ENCODE measurements around the gene MPO.

The MPO gene

DNA sequence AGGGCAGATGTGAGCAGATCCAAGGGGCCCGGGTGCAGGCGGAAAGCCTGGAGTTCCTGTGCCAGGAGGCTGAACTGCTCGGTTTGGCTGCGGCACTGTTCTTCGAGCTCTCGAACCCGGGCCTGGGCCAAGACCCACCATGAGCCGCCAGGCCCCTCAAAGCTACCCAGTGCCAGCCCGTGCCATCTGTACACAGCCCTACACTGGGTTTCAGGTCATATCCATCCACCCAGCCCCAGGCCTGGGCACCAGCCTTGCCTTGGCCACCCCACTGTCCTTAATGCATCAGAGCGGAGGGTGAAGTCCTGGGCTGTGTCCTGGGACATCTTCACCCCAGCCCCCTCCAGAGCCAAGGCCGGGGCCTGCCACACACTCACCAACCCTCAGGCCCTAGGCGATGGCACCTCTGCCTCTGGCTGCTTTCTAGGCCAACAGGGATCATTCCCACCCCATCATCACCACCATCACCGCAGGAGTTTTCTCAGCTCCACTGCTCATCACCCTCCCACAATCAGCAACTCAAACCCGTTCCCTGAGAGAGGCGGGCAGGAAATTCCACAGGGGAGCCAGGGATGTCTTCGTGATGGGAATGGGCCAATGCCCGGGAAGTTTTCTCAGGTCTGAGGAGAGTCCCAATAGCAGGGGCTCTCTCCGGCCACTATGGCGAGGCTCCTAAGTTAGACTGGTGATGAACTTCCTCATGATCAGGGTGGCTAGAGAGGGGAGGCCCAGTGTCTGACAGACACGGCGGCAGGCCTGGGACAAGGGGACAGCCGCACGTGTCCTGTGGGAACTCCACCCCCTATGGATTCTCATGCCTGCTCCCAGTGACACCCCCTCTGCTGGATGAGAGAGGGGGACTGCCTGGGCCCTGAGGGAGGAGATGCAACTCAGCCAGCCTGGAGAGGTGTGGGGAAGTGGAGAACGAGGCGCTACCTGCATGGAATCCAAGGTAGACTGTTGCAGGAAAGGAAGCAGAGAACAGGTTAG is 38.7 kb upstream of the MPO start:
- DNase-seq (ENCODE audit: low spot score) = no peak

DNA sequence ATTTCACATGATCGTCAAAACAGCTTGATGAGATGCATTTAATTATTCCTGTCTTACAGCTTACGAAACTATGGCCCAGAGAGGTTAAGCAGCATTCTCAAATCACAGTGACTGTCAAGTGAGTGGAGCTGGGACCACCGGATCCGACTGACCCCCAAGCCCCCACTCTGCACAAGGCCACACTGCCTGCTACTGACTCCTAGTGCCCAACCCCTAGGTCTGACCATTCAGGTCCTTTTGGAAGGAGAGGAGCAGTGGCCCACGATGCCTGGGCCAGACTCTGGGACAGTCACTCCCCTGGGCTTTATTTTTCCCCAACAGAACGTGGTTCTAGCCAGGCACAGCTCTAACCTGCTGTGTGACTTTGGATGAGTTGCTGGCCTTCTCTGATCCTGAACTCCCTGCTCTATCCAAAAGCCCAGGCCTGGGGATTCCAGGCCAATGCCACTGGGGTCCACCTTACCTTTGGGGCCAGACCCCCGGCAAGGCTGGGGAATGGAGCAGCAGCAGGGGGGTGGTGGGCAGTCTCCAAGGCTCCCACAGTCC is 38.0 kb upstream of the MPO start:
- no peak for DNase-seq (ENCODE audit: low spot score)

DNA sequence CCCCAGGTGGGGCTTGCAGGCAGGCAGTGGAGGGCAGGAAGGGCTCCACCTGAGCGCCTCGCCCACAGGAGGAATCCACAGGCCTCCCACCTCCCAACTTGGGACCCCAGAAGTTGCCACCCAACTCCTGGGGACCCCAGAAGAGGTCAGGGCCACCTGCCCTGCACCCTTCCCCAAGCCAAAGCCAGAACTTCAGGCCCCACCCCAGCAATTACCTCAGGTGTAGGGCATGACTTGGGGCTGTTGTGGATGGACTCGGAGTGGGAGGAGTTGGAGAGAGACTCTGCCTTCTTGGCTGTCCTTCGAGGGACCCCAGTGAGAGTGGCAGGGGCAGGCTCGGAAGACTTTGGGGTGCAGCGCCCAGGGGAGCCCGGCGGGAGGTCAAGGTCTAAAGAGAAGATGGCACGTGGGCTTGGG is 37.3 kb upstream of the MPO start:
- no peak for DNase-seq (ENCODE audit: low spot score)

DNA sequence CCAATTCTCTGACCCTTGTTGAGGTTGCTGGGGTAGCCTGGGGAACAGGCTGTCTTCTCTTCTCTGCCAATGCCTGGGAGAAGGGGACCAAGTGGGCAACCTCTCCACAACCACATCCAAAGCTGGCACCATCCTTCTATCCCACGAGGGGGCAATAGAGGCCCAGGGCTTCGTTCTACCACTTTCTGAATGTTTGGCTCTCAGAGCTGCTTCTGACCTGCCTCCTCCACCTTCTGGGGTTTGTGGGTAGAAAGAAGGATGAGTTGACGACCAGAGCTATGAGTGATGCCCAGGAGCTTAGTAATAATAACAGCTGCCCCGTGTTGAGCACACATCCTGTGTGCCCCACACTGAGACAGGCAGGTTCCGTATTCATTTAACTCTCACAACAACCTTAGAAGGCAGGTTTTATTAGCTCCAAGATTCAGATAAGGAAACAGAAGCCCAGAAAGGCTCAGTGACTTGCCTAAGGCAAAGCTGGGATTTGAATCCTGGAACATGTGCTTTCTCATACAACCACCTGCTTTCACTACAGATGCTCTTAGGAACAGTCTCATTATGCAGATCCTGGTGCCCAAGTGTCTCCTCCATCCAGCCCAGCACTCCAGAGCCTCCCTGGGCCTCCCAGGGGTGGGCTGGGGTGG is 36.8 kb upstream of the MPO start:
- DNase-seq (ENCODE audit: low spot score) = no peak

DNA sequence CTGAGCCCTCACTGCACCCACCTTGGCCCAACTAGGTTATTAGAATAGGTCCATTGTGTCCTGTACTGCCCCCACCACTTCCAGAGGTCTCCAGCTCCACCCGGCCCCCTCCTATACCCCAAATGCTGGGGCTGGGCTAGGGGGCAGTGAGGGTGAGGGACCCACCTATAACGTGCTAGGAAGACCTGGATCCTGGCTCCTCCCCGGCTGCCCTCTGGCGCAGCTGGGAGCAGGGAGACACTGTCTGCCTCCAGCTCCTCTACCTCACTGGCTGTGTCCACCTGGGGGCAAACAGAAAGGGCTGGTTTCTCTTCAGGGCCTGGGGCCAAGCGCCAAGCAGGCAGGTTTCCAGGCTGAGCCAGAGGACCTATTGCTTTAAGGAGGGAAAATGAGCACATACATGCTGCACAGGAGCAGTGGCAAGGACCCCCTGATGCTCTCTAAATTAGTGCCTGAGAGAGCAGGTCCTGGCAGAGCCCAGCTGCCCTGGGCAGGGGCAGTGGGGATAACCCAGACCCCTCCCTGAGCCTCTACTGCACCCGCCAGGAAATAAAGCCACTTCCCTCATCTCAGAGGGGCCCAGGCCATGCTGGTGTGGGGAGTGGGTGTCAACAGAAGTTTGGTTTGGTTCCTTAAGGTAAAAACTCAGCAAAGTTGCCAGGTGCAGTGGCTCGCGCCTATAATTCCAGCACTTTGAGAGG is 35.7 kb upstream of the MPO start:
- no peak for DNase-seq (ENCODE audit: low spot score)

DNA sequence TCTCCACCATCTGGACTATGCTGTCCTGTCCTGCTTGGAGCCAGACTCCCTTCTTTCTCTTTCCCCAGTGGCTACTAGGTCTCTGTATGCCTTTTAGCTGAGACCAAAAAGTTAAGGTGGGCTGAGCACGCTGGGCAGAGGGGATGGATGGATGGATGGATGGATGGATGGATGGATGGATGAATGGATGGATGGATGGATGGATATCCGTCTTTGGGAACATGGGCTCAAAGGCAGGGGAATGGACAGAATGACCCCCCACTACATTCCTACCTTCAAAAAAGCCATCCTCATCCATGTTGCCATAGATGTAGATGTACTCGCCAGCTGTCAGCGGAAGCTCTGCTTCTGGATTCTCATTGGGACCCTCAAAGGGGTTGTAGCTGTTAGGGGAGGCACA is 35.0 kb upstream of the MPO start:
- DNase-seq (ENCODE audit: low spot score) = no peak

DNA sequence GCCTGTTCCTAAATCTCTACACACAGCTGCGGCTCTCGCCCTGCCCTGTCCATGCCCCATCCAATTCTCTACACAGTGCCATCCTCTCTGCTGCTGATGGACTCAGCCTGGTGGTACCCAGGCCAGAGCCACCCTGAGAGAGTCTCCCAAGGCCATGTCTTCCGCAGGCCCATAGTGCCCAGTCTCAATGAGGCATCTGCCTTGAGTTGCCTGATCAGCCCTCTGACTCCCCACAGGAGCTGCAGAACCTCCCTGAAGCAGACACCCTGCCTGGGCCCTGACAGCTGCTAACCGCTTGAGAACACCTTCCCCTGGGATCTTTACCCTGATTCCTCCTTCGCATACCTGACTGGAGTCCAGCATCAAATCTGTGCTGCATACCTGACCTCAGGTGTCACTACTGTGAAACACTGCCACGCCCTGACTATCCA is 34.6 kb upstream of the MPO start:
- DNase-seq (ENCODE audit: low spot score) = no peak

DNA sequence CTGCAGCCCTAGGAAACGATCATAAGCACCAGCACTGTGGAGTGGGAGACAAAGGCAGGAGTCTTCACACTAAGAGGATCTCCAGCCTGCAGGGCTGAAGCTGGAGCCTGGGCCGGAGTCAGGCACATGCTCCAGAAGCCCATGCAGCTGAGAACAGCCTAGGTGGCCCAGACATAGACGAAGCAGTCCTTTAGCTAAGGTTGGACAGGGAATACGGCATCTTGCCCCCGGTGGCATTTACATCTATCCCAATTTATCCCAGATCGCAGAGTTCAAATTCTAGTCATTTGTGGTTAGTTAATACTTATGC is 33.9 kb upstream of the MPO start:
- DNase-seq (ENCODE audit: low spot score) = no peak

DNA sequence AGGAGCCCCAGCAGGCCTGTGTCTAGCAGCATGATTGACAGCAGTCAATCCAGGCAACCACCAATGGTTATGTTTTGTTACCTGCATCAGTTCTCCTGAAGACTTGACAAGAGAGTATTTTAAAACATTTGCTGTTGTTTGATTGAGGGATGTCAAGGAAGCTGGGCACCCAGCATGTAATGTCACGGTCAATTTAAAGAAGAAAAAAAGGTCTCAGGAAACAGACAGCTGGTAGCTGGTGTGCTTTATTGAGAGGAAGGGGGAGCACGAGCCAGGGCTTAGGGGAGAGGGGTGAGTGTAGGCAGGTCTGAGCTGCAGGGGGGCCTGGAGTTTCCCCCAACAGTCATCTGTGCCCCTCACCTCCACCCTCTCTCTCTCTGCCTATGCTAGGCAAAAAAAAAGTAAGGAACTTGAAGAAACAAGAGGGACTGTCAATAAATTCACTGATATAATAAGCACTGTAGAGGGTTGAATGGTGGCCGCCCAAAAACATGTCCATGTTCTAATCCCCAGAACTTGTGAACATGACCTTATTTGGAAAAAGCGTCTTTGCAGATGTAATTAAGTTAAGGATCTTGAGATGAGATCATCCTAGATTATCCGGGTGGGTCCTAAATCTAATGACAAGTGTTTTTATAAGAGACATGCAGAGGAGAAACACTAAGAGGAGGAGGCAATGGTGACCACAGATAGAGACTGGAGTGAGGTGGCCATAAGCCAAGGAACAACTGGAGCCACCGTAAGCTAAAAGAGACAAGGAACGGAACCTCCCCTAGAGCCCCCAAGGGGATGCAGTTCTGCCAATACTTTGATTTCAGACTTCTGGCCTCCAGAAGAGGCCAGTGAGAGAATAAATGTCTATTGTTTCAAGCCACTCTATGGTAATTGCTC is 33.3 kb upstream of the MPO start:
- DNase-seq (ENCODE audit: low spot score) = no peak

DNA sequence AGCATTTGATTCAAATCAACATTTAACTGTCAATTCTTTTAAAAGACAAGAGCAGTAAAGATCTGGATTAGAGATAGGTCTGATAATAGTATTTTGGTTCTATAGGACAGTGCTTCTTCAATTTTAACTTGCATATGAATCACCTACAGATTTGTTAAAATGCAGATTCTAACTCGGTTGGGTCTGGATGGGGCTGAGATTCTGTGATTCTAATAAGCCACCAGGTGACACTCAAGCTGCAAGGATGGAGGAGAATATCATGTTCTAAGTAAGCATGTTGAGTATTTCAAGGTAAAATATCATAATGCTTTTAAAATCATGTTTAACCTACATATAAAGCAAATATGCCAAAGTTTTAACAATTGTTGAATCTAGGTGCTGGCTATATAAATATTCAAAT is 32.1 kb upstream of the MPO start:
- no peak for DNase-seq (ENCODE audit: low spot score)

DNA sequence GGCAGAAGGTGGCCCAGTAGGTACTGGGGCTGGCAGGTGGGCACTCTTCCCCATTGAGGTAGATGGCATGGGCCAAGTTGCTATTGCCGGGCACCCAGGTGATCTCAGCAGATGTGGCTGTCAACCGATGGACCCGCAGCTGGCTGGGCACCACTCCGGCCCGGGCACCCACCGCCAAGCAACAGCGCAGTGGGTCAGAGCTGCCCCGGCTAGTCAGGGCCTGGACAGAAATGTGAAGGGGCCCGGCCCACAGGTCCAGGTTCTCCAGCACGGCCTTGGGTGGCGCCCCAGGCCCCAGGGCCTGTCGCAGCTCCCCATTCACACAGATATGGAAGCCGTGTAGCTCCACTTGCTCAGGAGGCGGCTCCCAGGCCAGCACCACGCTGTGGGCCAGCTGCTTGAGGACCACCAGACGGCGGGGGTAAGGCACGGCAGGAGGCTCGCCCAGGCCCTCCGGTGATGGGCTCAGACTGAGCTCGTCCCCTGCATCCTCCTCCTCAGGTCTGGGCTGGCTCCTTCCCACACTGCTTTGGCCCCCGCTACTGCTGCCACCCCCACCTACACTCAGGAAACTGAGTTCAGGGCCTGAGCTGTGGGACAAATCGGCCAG is 31.4 kb upstream of the MPO start:
- DNase-seq (ENCODE audit: low spot score) = no peak

DNA sequence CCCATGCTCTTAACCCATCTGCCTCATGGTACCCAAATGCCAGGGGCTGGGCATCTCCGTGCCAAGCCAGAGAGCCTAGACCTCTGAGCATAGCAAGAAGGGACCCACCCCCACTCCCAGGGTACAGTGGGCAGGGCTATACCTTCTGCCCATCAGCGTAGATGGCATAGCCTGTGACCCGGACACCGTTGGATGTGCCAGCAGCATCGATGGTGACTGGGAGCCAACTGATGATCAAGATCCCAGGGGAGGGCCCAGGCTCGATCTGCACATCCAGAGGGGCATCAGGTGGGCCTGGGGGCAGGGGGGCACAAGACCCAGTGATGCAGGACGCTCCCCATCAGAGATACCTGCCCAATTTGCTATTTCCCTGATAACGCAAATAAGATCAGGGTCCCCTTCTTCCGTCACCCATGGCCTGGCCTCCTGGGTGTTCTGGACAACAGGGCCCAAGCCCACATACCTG is 30.7 kb upstream of the MPO start:
- no peak for DNase-seq (ENCODE audit: low spot score)

DNA sequence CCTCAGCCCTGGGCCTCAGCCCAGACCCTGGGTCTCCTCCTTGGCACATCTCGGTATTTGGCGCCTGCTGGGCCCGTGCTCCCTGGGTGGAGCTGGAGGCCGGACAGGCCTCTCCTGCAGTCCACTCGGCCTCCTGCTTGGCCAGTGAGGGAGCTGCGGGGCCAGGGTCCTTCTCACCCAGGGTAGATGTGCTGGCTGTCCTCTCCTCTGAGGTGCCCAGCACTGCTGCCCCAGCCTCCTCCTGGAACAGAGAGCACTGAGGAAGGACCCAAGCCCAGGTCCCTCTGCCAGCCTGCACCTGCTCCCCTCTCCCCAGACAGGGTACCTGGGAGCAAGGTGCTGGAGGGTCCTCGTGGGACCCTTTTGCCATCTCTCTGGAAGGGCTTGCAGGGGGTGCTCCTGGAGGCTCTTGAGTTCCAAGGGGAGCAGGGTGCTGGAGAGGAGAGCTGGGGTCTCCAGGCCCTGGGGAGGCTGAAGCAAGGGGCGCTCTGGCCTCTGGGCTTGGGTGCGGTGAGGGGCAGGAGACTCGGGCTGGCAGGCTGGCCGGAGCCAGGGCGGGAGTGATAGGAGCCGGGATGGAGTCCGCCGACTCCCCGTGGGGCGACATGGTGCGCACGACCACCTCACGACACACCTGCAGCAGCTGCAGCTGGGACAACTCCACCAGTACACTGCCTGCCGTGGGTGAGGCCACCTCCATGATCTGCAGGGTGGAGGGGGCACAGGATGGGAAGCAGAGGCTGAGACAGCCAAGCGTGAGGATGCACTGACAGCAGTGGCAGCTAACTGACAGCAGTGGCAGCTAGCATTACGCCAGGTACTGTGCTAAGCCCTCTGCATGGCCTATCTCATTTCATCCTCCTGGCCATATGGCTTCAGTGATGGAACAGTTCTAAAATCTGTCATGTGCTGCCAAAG is 30.0 kb upstream of the MPO start:
- no peak for DNase-seq (ENCODE audit: low spot score)

DNA sequence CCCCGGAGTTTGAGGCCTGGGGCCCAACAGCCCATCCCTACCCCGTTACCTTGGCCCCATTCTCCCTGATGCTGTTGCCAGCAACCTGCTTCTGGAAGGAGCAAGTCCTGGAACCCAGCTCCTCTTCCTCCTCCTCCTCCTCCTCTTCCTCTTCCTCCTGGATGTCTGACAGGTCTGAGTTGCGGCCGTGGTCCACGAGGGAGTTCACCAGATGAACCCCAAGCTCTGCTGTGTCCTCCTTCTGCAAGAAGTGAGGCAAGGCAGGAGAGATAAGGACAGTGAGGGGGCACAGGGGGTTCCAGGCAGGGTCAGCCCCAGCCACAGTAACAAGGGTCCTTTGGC is 29.2 kb upstream of the MPO start:
- DNase-seq (ENCODE audit: low spot score) = no peak

DNA sequence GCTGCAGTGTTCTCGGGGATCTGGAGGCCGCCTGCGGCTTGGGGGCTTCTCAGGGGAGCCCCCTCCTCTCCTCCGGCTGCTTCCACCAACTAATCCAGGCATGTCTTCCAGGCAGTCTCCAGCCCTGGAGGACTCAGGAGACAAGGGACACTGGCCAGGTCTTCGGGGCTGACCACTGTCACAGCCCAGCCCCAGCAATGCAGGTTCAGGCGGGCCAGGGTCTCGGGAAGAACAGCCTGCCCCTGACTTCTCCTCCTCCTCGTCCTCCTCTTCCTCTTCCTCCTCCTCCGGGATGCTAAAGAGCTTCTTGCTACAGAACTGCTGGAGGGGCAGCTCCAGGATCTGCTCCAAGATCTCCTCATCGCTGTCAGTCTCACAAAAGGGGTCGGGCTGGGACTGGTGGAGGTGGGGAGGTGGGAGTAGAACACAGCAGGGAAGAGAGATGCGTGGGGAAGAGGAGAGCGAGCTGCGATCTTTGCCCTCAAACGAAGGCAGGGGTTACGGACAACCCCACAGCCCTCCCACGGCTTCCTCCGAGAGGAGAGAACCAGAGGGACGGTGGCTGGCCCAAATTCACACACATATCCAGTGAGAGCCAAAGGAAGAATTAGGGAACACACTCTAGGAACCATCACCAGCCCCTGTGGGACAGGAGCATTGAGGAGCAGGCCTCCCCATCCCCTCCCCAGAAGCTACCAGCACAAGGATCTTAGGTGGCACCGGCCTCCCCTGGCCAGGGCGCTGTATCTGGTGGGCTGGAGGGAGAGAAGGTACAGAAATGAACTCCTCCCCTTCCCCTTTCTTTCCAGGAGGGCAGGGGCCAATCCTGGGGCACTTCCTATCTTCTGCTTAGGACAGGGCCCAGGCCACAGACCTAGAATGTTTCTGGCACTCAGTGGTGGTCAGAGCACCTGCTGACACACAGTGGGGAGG is 28.5 kb upstream of the MPO start:
- DNase-seq (ENCODE audit: low spot score) = no peak

DNA sequence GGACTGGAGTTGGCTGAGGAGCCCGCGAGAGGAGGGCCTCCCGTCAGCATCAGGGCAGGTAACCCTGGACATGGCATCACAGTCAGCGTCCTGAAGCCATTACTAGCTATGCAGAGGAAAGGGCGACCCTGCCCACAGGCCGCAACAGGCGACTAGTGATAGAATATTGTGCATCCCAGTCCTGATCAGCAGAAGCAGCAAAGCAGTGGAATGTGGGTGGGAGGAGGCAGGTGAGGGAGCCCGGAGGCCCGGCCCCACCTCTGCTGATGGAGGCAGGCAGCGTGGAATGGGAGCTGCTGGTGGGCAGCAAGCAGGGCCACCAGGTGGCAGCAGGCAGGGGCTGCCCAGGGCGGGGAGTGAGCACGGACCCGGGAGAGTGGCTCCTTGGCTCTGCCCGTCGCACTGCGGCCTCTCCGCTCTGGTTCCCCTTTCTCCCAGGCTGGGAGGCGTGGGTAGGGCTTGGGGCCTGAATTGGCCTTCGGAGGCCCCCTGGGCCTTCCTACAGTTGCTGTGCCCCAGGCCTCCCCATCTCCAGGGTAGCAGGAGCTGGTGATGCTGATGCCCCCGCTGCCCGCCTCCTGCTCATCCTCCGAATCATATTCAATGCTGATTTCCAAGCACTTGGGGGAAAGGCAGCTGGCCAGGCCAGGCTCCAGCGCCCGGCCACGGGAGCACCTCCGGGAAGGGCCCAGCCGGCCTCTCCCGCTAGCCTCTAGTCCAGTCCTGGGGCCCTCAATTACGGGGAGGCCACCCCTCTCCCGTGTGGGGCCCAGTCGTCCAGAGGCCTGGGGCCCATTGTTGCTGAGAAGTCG is 27.6 kb upstream of the MPO start:
- DNase-seq (ENCODE audit: low spot score) = no peak

DNA sequence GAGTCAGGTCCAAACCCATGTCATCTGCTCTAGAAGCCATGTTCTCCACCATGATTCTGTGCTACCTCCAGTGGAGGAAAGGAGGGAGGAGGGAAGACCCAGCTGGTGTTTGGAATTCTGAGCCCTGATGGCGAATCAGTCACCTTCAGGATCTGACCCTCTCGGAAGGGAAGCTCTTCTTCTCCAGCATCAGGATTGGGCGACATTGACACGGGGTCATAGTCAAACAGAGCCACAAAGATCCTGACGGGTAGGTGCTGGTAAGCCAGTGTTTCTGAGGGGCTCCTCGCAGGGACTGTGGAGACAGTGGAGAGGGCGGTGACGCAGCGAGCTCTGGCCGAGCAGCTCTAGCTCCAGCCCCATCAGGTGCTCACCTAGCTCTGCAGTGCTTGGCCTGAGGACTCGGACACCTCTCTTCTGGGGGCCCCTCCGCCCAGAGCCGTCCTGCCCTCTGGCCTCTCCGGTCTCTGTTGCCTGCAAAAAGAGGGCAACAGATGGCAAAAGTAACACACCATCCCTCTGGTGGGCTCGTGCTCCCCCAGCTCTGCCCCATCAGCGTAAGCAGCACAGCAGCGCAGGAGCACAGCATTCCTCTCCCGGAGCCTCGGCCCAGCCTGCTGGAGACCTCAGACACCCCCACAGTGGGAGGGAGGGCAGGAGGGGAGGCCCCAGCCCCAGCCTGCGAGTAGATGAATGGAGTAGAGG is 26.9 kb upstream of the MPO start:
- no peak for DNase-seq (ENCODE audit: low spot score)
